Activated T-cell treated with anti-CD3 and anti-CD28 coated beads for 4 hours (primary cell): Measurements from ENCODE around the gene PRR23E.

ENCODE experiments used
- DNase-seq: peaks from one replicate; pipeline ENCODE4 v3.0.0-alpha.2; 2020

PRR23E gene

GRCh38 chr3:127165036-127165435 is 27.9 kb upstream of the PRR23E start:
- no peak for DNase-seq

GRCh38 chr3:127165694-127166485 is 27.0 kb upstream of the PRR23E start:
- DNase-seq: no peak

GRCh38 chr3:127166501-127167065 is 26.3 kb upstream of the PRR23E start:
- DNase-seq: no peak

- DNase-seq: no peak
Measured at GRCh38 chr3:127167315-127168043, 25.5 kb upstream of the PRR23E start.

- no peak for DNase-seq
Measured at GRCh38 chr3:127168271-127168670, 24.7 kb upstream of the PRR23E start.

- no peak for DNase-seq
Measured at GRCh38 chr3:127170814-127171213, 22.1 kb upstream of the PRR23E start.

- no peak for DNase-seq
Measured at GRCh38 chr3:127171320-127171719, 21.6 kb upstream of the PRR23E start.

GRCh38 chr3:127171721-127172120 is 21.2 kb upstream of the PRR23E start:
- DNase-seq: no peak

GRCh38 chr3:127172211-127172610 is 20.7 kb upstream of the PRR23E start:
- DNase-seq: no peak

- no peak for DNase-seq
Measured at GRCh38 chr3:127172781-127173515, 20.0 kb upstream of the PRR23E start.

- no peak for DNase-seq
Measured at GRCh38 chr3:127173516-127174166, 19.3 kb upstream of the PRR23E start.

- DNase-seq: no peak
Measured at GRCh38 chr3:127174284-127174683, 18.6 kb upstream of the PRR23E start.

GRCh38 chr3:127174715-127175140 is 18.2 kb upstream of the PRR23E start:
- no peak for DNase-seq

GRCh38 chr3:127175272-127175671 is 17.7 kb upstream of the PRR23E start:
- DNase-seq: no peak

GRCh38 chr3:127177226-127177625 is 15.7 kb upstream of the PRR23E start:
- no peak for DNase-seq

- DNase-seq: no peak
Measured at GRCh38 chr3:127180859-127181258, 12.1 kb upstream of the PRR23E start.

GRCh38 chr3:127182431-127182830 is 10.5 kb upstream of the PRR23E start:
- DNase-seq: no peak

GRCh38 chr3:127182848-127183714 is 9.8 kb upstream of the PRR23E start:
- no peak for DNase-seq

GRCh38 chr3:127183931-127184869 is 8.7 kb upstream of the PRR23E start:
- DNase-seq: no peak

GRCh38 chr3:127184870-127185216 is 8.1 kb upstream of the PRR23E start:
- DNase-seq: no peak

- DNase-seq: no peak
Measured at GRCh38 chr3:127185268-127185667, 7.7 kb upstream of the PRR23E start.
